Right hindlimb (tissue), 1 donor: ENCODE data around the gene ARHGAP42.
"Not testable (repeated sequence)": the region's sequence is repeated elsewhere in the genome, so short reads cannot be mapped to it uniquely, and the experiment has no call there.

Experiments used
- DNase-seq: peaks from one replicate; pipeline ENCODE4 v3.0.0-alpha.2; 2018

ARHGAP42 gene

DNA sequence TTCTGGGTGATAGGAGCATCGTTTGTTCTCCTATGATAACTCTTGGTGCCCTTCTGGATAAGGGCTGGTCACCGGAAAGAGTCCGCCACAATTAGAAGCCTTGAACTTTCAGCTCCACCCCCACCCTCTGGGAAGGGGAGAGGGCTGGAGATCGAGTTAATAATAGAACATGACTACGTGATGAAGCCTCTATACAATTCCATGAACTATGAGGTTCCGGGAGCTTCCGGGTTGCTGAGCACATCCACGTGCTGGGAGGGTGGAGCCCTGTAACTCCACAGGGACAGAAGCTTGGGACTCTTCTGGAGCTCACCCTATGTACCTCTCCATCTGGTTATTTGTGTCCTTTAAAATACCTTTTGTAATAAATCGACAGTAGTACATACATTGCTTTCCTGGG, 40.3 kb downstream of the ARHGAP42 start:
- peak; percentile 39 for DNase-seq

- no peak for DNase-seq
Observed at GRCh38 chr11:100730266-100730665, 43.2 kb downstream of the ARHGAP42 start.

DNA sequence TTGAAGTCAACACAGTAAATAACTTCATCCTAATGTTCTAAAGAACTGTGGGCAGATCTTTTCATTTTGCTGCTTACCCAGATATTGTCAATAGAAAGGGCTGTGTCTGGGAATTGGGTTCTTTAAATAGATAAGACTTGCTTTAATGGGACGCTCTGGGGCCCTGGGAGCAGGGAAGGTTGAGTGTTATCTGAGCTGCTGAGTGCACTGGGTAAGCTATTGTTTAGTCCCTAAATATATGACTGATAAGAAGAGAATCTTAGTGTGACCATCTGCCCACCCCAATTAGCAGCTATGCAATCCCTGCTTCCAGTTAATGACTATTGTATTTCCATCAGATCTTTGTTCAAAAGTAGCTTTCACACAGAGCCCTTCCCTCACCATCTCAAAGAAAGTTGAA, 44.4 kb downstream of the ARHGAP42 start:
- DNase-seq, result no peak

DNA sequence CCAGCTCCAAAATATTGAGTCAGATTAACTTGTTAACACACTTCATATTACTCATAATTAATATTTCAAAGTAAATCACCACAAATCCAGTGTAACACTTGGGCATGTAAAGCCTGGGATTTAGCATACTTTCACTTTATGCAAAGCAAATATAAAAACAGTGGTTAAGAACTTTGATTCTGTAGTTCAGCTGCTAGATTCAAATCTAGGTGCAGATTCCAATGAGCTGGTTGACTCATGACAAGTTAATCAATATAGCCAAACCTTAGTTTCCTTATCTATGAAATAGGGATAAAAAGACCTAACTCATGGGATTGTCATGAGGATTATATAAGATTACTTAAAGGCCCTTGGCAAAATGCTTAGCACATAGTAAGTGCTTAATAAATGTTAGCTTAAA, 45.9 kb downstream of the ARHGAP42 start:
- DNase-seq, result no peak

DNA sequence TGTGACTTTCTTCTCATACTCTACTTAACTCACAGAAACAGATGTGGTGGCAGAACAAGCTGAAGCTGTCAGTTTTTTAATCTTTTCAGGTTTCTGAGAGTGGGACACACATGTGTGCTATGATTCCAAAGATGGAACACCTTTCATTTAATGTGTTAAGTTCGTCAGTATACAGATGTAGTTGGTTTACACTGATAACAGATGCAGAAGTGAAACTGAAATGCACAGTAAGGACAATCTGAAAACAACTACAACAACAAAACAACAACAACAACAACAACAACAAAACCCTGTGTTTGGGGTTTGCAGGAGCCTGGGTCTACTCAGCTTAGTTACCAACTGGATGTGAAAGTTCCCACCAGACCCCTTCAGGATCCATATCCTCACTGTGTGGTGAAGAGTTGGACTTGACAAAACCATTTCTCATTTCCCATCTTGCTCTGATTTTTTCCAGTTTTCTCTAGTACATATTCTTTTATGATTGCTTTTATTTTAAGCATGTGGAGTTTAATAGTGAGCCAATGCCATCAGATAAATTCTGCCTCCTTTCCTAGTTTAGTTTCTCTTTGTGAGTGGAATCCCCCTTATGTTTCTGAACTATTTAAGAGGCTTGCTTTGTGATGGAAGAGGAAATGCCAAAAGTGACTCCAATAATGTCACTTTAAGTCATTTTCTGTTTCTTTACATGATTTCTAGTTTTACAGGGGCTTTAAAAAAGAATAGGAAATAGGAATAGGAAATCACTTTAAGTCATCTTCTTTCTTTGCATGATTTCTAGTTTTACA, 47.8 kb downstream of the ARHGAP42 start:
- no peak for DNase-seq

- DNase-seq, result no peak
Observed at GRCh38 chr11:100735949-100736675, 49.0 kb downstream of the ARHGAP42 start.

DNA sequence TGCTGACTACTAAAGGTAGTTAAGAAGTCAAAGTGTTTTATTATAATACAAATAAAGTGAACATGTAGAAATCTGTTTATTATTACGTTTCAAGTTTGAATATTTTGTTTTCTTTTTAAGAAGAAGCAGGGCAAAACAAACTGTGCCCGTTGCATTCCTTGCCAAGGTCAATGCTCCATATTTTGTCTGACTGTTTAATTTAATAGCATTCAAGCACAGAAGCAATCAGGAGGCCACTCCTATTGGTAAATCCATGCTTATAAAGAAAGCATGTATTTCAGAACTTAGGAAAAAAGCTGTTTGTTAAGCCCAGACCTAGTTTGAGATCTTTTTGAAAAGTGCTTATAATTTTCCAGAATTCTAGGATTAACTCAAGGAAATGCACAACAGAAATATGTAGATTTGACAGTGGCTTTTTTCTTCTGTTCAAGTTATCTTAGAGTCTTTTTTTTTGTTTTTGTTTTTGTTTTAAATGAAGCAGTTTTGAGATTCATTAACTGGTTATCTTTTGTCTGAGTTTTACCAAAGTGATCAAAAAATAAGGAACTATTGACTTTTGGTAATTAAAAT, 51.7 kb downstream of the ARHGAP42 start:
- no peak for DNase-seq

GRCh38 chr11:100739666-100740065, 52.6 kb downstream of the ARHGAP42 start:
- peak; percentile 40 for DNase-seq

DNA sequence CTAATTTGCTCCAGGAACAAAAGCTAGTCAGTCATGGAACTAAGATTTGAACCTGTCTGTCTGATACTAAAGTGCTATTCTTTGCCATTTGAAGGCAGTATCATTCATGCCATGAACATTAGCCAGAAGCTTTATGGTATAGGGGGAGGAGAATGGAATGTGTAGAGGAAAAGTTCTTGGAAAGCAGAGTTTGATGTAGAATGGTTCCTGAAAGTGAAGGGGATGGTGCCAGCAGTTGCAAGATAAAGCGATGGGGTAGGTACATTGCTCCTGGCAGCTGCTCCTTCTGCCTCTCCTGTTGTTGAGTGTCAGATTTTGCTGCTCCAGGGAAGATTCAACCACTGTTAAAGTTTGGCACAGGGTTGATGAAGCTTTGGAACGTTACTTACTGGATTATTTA, 53.4 kb downstream of the ARHGAP42 start:
- DNase-seq, result no peak

GRCh38 chr11:100741866-100742625, 55.0 kb downstream of the ARHGAP42 start:
- no peak for DNase-seq

- DNase-seq, result no peak
Observed at GRCh38 chr11:100746448-100746847, 59.4 kb downstream of the ARHGAP42 start.

- no peak for DNase-seq
Observed at GRCh38 chr11:100748153-100748552, 61.1 kb downstream of the ARHGAP42 start.

DNA sequence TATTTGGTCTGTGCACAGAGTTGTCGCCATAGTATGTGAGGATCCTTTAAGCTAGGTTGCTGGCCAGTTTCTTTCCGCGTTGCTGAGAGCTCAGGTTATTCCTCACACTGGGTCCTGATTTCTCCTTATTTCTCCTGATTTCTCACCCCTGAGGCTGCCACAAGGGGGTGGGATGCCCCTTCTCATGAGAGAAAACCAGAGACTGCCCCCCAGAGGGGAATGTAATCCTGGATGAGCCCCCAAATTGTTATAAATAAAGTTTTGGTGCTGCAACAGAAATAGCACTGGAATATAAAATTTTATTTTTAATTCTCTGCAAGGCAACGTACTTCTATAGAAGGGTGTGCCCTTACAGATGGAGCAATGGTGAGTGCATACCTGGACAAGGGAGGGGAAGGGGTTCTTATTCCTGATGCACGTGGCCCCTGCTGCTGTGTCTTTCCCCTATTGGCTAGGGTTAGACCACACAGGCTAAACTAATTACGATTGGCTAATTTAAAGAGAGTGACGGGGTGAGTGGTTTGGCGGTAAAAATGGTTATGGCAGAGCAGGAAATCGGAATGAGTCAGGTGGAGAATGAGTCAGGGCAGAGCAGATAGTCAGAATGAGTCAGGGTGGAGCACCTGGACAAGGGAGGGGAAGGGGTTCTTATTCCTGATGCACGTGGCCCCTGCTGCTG, 62.9 kb downstream of the ARHGAP42 start:
- not testable (repeated sequence) for DNase-seq

DNA sequence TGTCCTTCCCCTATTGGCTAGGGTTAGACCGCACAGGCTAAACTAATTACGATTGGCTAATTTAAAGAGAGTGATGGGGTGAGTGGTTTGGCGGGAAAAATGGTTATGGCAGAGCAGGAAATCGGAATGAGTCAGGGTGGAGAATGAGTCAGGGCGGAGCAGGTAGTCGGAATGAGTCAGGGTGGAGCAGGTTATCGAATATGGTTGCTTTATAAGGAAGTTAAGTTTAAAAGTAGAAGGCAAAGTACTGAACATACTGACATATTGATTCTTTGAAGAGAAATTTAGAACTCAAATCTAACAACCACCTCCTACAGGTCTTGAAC, 63.4 kb downstream of the ARHGAP42 start:
- DNase-seq, result not testable (repeated sequence)

GRCh38 chr11:100752371-100753171, 65.5 kb downstream of the ARHGAP42 start:
- DNase-seq, result no peak

- no peak for DNase-seq
Observed at GRCh38 chr11:100753172-100753543, 66.1 kb downstream of the ARHGAP42 start.

GRCh38 chr11:100753571-100753970, 66.5 kb downstream of the ARHGAP42 start:
- peak; percentile 37 for DNase-seq

GRCh38 chr11:100756559-100756958, 69.5 kb downstream of the ARHGAP42 start:
- no peak for DNase-seq

- DNase-seq, result no peak
Observed at GRCh38 chr11:100757646-100758045, 70.6 kb downstream of the ARHGAP42 start.

- DNase-seq, result no peak
Observed at GRCh38 chr11:100759106-100759505, 72.0 kb downstream of the ARHGAP42 start.

- DNase-seq, result no peak
Observed at GRCh38 chr11:100759856-100760255, 72.8 kb downstream of the ARHGAP42 start.

DNA sequence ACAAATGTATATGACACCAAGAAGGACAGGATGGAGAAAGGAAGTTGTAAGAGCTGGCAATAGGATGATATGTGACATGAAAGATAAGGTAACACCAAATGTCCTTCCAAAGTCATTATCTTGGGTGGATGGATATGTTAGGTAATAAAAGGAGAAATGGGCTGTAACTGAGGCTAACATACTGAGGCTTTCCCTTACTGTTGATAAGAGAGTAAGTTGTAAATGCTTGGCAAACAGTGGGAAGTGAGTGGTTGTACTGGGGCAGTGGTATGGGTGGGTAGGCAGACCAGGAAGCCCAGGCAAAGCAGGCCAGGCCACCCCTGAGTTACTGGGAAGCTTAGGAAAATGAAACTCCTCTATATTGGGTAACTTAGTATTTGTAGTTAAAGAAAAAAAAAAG, 73.7 kb downstream of the ARHGAP42 start:
- DNase-seq, result no peak
